ENCODE results near the gene NOC2L.
A peak's percentile ranks its signal among the peaks of the same experiment; 100 is the strongest.
"Not testable (repeated sequence)": the region's sequence is repeated elsewhere in the genome, so short reads cannot be mapped to it uniquely, and the experiment has no call there.

Gene NOC2L

GRCh38 chr1:962381-963300 lies 3.6 kb upstream of the NOC2L start:
- DNase-seq (ENCODE audit: low read depth in 1 of 2, low spot score in 1 of 2) = no peak

- DNase-seq (ENCODE audit: low read depth in 1 of 2, low spot score in 1 of 2) = no peak
Observed at GRCh38 chr1:961132-961669, 2.1 kb upstream of the NOC2L start.

- peak; percentile 52 to 80 for DNase-seq (ENCODE audit: low read depth in 1 of 2, low spot score in 1 of 2)
Observed at GRCh38 chr1:960363-961131, 1.5 kb upstream of the NOC2L start, which contains the start of gene KLHL17. Gene KLHL17 (plus strand): TSS chr1:960584. CDS start chr1:960694, 110 bp downstream.

GRCh38 chr1:959731-960362 lies 791 bp upstream of the NOC2L start:
- DNase-seq (ENCODE audit: low read depth in 1 of 2, low spot score in 1 of 2) = no peak

GRCh38 chr1:956636-957035 lies 2.4 kb downstream of the NOC2L start:
- DNase-seq (ENCODE audit: low read depth in 1 of 2, low spot score in 1 of 2) = no peak

GRCh38 chr1:955474-955873 lies 3.6 kb downstream of the NOC2L start:
- no peak for DNase-seq (ENCODE audit: low read depth in 1 of 2, low spot score in 1 of 2)

- DNase-seq (ENCODE audit: low read depth in 1 of 2, low spot score in 1 of 2) = no peak
Observed at GRCh38 chr1:954927-955326, 4.1 kb downstream of the NOC2L start.

GRCh38 chr1:953524-954320 lies 5.3 kb downstream of the NOC2L start:
- no peak for DNase-seq (ENCODE audit: low read depth in 1 of 2, low spot score in 1 of 2)

GRCh38 chr1:952603-953002 lies 6.5 kb downstream of the NOC2L start:
- DNase-seq (ENCODE audit: low read depth in 1 of 2, low spot score in 1 of 2) = no peak

- no peak for DNase-seq (ENCODE audit: low read depth in 1 of 2, low spot score in 1 of 2)
Observed at GRCh38 chr1:952201-952600, 6.9 kb downstream of the NOC2L start.

GRCh38 chr1:951364-951763 lies 7.7 kb downstream of the NOC2L start:
- DNase-seq (ENCODE audit: low read depth in 1 of 2, low spot score in 1 of 2) = no peak

- DNase-seq (ENCODE audit: low read depth in 1 of 2, low spot score in 1 of 2) = no peak
Observed at GRCh38 chr1:950881-951280, 8.2 kb downstream of the NOC2L start.

- DNase-seq (ENCODE audit: low read depth in 1 of 2, low spot score in 1 of 2) = no peak
Observed at GRCh38 chr1:950268-950667, 8.8 kb downstream of the NOC2L start.

GRCh38 chr1:947958-948357 lies 11.1 kb downstream of the NOC2L start:
- DNase-seq (ENCODE audit: low read depth in 1 of 2, low spot score in 1 of 2) = no peak

- not testable (repeated sequence) for DNase-seq (ENCODE audit: low read depth in 1 of 2, low spot score in 1 of 2)
Observed at GRCh38 chr1:946811-947210, 12.2 kb downstream of the NOC2L start.

GRCh38 chr1:945688-946556 lies 13.1 kb downstream of the NOC2L start:
- no peak for DNase-seq (ENCODE audit: low read depth in 1 of 2, low spot score in 1 of 2)

- no peak for DNase-seq (ENCODE audit: low read depth in 1 of 2, low spot score in 1 of 2)
Observed at GRCh38 chr1:944341-945325, 14.4 kb downstream of the NOC2L start.

GRCh38 chr1:943545-944340 lies 15.3 kb downstream of the NOC2L start:
- DNase-seq (ENCODE audit: low read depth in 1 of 2, low spot score in 1 of 2) = no peak

Measured in stimulated activated CD4-positive, alpha-beta T cell treated with anti-CD3 and anti-CD28 coated beads, Interleukin-15, amount 100 ng/mL, for 1 hour (primary cell).